HepG2 (cell line): ENCODE results near the gene SGPL1.

Experiments used
- ARHGAP35 ChIP-seq: sonication (generic); formaldehyde crosslinking; IDR thresholded peaks from 2 replicates; pipeline ENCODE4 v1.9.0; 2022; ENCODE audit warnings: mild to moderate bottlenecking, inconsistent platforms, moderate library complexity, missing genetic modification reagents, borderline replicate concordance
- ARID2 ChIP-seq: sonication (generic); formaldehyde crosslinking; IDR thresholded peaks from 2 replicates; pipeline ENCODE4 v1.8.1; 2022; ENCODE audit warnings: mild to moderate bottlenecking, missing genetic modification reagents, borderline replicate concordance
- CTCF ChIP-seq: sonication (generic); formaldehyde crosslinking; IDR thresholded peaks from 2 replicates; pipeline ENCODE4 v1.5.0; 2020; ENCODE audit warnings: mild to moderate bottlenecking, missing genetic modification reagents, moderate library complexity
- HBP1 ChIP-seq: IDR thresholded peaks from 2 replicates; pipeline ENCODE4 v1.6.1; 2016; ENCODE audit warnings: low read depth, control low read depth
- MAX ChIP-seq: IDR thresholded peaks from 2 replicates; pipeline ENCODE4 v1.6.1; 2012; ENCODE audit warnings: inconsistent platforms
- NR3C1 ChIP-seq: sonication (generic); formaldehyde crosslinking; IDR thresholded peaks from 2 replicates; pipeline ENCODE4 v1.4.0; 2020; ENCODE audit warnings: missing genetic modification reagents
- POLR2A ChIP-seq, 2 experiments: IDR thresholded peaks; 2 replicates each; pipeline ENCODE4 v1.6.1; 2011; ENCODE audit warnings: low read depth in 2 of 2, low read length in 2 of 2, mild to moderate bottlenecking in 1 of 2, moderate library complexity in 1 of 2; ENCODE audit not compliant: insufficient read depth in 1 of 2
- PREB ChIP-seq: sonication (generic); formaldehyde crosslinking; IDR thresholded peaks from 2 replicates; pipeline ENCODE4 v1.4.0; 2020; ENCODE audit warnings: missing genetic modification reagents
- RFX3 ChIP-seq: IDR thresholded peaks from 2 replicates; pipeline ENCODE4 v1.6.1; 2016; ENCODE audit warnings: missing biosample characterization, missing genetic modification reagents
- ZBTB44 ChIP-seq: sonication (generic); formaldehyde crosslinking; IDR thresholded peaks from 2 replicates; pipeline ENCODE4 v1.4.0; 2020; ENCODE audit warnings: missing genetic modification reagents

GRCh38 chr10:70799124-70799523 is 16.6 kb upstream of the SGPL1 start:
- TF ChIP-seq ARID2 (CRISPR knock-in tag) (no peak), CTCF (CRISPR knock-in tag) (no peak), ZBTB44 (CRISPR knock-in tag) (no peak), MAX (no peak), POLR2A (IDR thresholded peaks at IDR 0.05; ENCODE audit: insufficient read depth in 1 of 2, low read depth in 2 of 2, low read length in 2 of 2) (no peak), RFX3 (no peak), ARHGAP35 (CRISPR knock-in tag) (no peak), NR3C1 (no peak), PREB (no peak), HBP1 (CRISPR knock-in tag) (no peak)
